ENCODE results near the gene IRF2BPL. TPM values are rescaled to one million over a fixed set of nuclear protein-coding genes. Genes with fewer than 3 reads are reported as not detected.

Gene IRF2BPL
- total RNA-seq, 1 experiment from 2014 or later, result 83.3 TPM

DNA sequence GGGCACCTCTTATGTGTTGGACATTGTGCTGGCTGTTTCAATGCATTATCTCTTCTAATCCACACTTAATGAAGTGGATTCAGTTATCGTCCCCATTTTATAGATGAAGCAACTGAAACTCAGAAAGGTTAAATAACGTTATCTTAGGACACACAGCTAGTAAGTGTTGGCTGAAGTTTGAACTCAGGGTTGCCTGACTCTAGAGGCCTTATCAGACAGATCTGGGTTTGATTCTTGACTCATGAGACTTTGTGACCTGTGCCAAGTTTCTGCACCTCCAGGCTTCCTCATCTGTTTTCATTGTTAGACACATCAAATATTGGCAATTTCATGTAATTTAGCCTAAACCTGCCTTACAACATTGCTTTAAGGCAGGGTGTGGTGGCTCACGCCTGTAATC, 18.2 kb upstream of the IRF2BPL start:
- Histone ChIP-seq H3K27me3 (ENCODE audit: control insufficient read depth, insufficient read depth, low read length) (no peaks in the 10 kb centered on the region), H3K36me3 (ENCODE audit: control insufficient read depth, insufficient read depth, low read length) (no peaks in the 10 kb centered on the region), H3K4me3 (ENCODE audit: low read depth in 2 of 2, low read length in 2 of 2) (no peak overlapping the region), H3K27ac (ENCODE audit: low read length) (peak overlapping the region; percentile 99), H3K9me3 (ENCODE audit: control insufficient read depth, insufficient read depth, low read depth, low read length) (no peaks in the 10 kb centered on the region), H3K4me1 (ENCODE audit: control insufficient read depth, insufficient read depth, low read length) (peaks cover 67% of the 10 kb centered on the region)
- TF ChIP-seq SIN3A (IDR thresholded peaks at IDR 0.05; ENCODE audit: borderline replicate concordance, insufficient read depth, low read depth, low read length), result no peak
- no peak for TF ChIP-seq POLR2AphosphoS5 (IDR thresholded peaks at IDR 0.05; ENCODE audit: low read depth, low read length)
- TF ChIP-seq TCF7L2 (IDR thresholded peaks at IDR 0.05; ENCODE audit: low read depth, low read length), result no peak
- TF ChIP-seq, protein P1, sequence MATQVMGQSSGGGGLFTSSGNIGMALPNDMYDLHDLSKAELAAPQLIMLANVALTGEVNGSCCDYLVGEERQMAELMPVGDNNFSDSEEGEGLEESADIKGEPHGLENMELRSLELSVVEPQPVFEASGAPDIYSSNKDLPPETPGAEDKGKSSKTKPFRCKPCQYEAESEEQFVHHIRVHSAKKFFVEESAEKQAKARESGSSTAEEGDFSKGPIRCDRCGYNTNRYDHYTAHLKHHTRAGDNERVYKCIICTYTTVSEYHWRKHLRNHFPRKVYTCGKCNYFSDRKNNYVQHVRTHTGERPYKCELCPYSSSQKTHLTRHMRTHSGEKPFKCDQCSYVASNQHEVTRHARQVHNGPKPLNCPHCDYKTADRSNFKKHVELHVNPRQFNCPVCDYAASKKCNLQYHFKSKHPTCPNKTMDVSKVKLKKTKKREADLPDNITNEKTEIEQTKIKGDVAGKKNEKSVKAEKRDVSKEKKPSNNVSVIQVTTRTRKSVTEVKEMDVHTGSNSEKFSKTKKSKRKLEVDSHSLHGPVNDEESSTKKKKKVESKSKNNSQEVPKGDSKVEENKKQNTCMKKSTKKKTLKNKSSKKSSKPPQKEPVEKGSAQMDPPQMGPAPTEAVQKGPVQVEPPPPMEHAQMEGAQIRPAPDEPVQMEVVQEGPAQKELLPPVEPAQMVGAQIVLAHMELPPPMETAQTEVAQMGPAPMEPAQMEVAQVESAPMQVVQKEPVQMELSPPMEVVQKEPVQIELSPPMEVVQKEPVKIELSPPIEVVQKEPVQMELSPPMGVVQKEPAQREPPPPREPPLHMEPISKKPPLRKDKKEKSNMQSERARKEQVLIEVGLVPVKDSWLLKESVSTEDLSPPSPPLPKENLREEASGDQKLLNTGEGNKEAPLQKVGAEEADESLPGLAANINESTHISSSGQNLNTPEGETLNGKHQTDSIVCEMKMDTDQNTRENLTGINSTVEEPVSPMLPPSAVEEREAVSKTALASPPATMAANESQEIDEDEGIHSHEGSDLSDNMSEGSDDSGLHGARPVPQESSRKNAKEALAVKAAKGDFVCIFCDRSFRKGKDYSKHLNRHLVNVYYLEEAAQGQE (IDR thresholded peaks at IDR 0.05; ENCODE audit: insufficient read depth in 1 of 2, low read depth in 2 of 2, low read length in 1 of 2), result no peak
- TF ChIP-seq, protein P2, sequence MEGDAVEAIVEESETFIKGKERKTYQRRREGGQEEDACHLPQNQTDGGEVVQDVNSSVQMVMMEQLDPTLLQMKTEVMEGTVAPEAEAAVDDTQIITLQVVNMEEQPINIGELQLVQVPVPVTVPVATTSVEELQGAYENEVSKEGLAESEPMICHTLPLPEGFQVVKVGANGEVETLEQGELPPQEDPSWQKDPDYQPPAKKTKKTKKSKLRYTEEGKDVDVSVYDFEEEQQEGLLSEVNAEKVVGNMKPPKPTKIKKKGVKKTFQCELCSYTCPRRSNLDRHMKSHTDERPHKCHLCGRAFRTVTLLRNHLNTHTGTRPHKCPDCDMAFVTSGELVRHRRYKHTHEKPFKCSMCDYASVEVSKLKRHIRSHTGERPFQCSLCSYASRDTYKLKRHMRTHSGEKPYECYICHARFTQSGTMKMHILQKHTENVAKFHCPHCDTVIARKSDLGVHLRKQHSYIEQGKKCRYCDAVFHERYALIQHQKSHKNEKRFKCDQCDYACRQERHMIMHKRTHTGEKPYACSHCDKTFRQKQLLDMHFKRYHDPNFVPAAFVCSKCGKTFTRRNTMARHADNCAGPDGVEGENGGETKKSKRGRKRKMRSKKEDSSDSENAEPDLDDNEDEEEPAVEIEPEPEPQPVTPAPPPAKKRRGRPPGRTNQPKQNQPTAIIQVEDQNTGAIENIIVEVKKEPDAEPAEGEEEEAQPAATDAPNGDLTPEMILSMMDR (IDR thresholded peaks at IDR 0.05), result no peak
- no TSS peak for BruUV-seq (replicated peaks)
- intact Hi-C loops (cut with micrococcal nuclease; ENCODE audit: unreplicated experiment), result no loop called here
- ChIA-PET POLR2A (interaction anchor here (0.7 kb wide), 1 partner anchor 56 kb away, joined by 3 read pairs; no protein-coding TSS in a partner anchor), CTCF (no interaction called here)
- DNase-seq (ENCODE audit: low read depth, low spot score), result no peak
- in situ Hi-C loops (cut with HindIII; ENCODE audit: low pct_unique_long_range_greater_than_20kb, low sequenced_read_pairs), result no loop called here
- ATAC-seq, result no peak

DNA sequence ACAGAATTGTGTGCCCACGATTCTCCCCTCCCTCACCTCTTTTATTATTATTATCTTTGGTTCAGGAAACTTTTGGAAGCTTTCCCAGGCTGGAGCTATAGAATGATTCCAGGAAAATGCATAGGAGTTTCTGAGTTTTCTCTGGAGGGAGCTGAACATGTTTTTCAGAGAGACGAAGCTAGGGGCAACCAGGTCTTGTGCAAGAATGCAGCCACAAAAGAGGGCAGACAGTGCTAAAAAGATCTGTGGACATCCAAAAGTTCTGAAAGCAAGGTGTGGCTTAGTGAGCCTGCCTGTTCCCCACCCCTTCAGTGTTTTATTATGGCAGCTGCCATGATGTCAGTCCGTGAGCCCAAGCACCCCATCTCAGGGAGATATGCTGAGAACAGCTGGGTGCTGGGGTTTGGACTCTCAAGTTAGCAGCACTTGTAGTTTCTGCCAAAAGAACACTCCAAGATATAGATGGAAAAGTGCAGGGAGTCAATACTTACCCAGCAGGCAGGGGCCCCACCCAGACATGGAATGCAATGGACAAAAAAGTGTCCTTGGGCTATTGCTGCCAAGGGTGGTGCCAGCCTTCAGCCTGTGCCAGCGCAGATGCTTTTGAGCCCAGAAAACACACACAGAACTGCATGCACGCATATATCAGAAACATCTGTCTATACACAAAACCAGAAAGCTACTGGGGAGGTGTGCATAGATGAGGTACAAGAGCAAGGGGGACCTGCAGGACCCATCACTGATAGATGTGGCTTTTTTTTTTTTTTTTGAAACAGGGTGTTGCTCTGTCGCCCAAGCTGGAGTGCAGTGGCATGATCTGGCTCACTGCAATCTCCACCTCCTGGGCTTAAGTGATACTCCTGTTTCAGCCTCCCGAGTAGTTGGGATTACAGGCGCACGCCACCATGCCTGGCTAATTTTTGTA, 17.0 kb upstream of the IRF2BPL start:
- no peak overlapping the region for H3K4me3 ChIP-seq (ENCODE audit: low read depth in 2 of 2, low read length in 2 of 2)
- ChIA-PET POLR2A (interaction anchor here (0.7 to 1.1 kb wide), 3 partner anchors 14 to 57 kb away, joined by 3 to 4 read pairs (median 3); partner anchors contain the start of gene IRF2BPL), CTCF (interaction anchor here (0.5 to 0.7 kb wide), 3 partner anchors 15 to 132 kb away, joined by 3 to 8 read pairs (median 8); no protein-coding TSS in a partner anchor)
- H3K9me3 ChIP-seq (ENCODE audit: control insufficient read depth, insufficient read depth, low read depth, low read length), result no peaks in the 10 kb centered on the region
- intact Hi-C loops (cut with micrococcal nuclease; ENCODE audit: unreplicated experiment) (no loop called here), in situ Hi-C loops (cut with HindIII; ENCODE audit: low pct_unique_long_range_greater_than_20kb, low sequenced_read_pairs) (no loop called here)
- H3K4me1 ChIP-seq (ENCODE audit: control insufficient read depth, insufficient read depth, low read length), result peaks cover 72% of the 10 kb centered on the region
- no peak for TF ChIP-seq POLR2AphosphoS5 (IDR thresholded peaks at IDR 0.05; ENCODE audit: low read depth, low read length)
- no peak for TF ChIP-seq TCF7L2 (IDR thresholded peaks at IDR 0.05; ENCODE audit: low read depth, low read length)
- no peak for TF ChIP-seq SIN3A (IDR thresholded peaks at IDR 0.05; ENCODE audit: borderline replicate concordance, insufficient read depth, low read depth, low read length)
- TF ChIP-seq, protein P2 (IDR thresholded peaks at IDR 0.05), result no peak
- TF ChIP-seq, protein P1 (IDR thresholded peaks at IDR 0.05; ENCODE audit: insufficient read depth in 1 of 2, low read depth in 2 of 2, low read length in 1 of 2), result no peak
- H3K27ac ChIP-seq (ENCODE audit: low read length), result peak overlapping the region; percentile 99
- BruUV-seq (replicated peaks), result no TSS peak
- no peaks in the 10 kb centered on the region for H3K27me3 ChIP-seq (ENCODE audit: control insufficient read depth, insufficient read depth, low read length)
- DNase-seq (ENCODE audit: low read depth, low spot score) (no peak), ATAC-seq (no peak)
- no peaks in the 10 kb centered on the region for H3K36me3 ChIP-seq (ENCODE audit: control insufficient read depth, insufficient read depth, low read length)

Data from Panc1 (cell line).